GM19463 (cell line): ENCODE data around the gene ADD2.
"Not testable (repeated sequence)": the region's sequence is repeated elsewhere in the genome, so short reads cannot be mapped to it uniquely, and the experiment has no call there.

Experiments used
- ATAC-seq: cut with Tn5 transposase; IDR thresholded peaks from one replicate; pipeline ENCODE4 v1.9.1; 2021; ENCODE audit warnings: mild to moderate bottlenecking, moderate library complexity; ENCODE audit not compliant: unreplicated experiment

The ADD2 gene

GRCh38 chr2:70648961-70649360 lies 119.0 kb downstream of the ADD2 start:
- ATAC-seq: no peak

- peak; percentile 78 for ATAC-seq
These were observed 120.0 kb downstream of the ADD2 start for GRCh38 chr2:70647873-70648481.

GRCh38 chr2:70646420-70646818 lies 121.6 kb downstream of the ADD2 start:
- ATAC-seq: no peak

GRCh38 chr2:70645733-70646419 lies 122.1 kb downstream of the ADD2 start:
- no peak for ATAC-seq

GRCh38 chr2:70643715-70644114 lies 124.3 kb downstream of the ADD2 start:
- ATAC-seq: no peak

GRCh38 chr2:70641263-70641784 lies 126.7 kb downstream of the ADD2 start:
- ATAC-seq: no peak

GRCh38 chr2:70639841-70640436 lies 128.1 kb downstream of the ADD2 start:
- no peak for ATAC-seq

GRCh38 chr2:70638561-70638960 lies 129.4 kb downstream of the ADD2 start:
- no peak for ATAC-seq

GRCh38 chr2:70633508-70633907 lies 134.5 kb downstream of the ADD2 start:
- ATAC-seq: no peak

GRCh38 chr2:70632966-70633365 lies 135.0 kb downstream of the ADD2 start:
- ATAC-seq: no peak

- ATAC-seq: no peak
These were observed 135.6 kb downstream of the ADD2 start for GRCh38 chr2:70632388-70632787.

- no peak for ATAC-seq
These were observed 137.2 kb downstream of the ADD2 start for GRCh38 chr2:70630761-70631160.

- ATAC-seq: no peak
These were observed 140.6 kb downstream of the ADD2 start for GRCh38 chr2:70627211-70627898.

- ATAC-seq: no peak
These were observed 141.6 kb downstream of the ADD2 start for GRCh38 chr2:70626254-70626990.

- not testable (repeated sequence) for ATAC-seq
These were observed 146.5 kb downstream of the ADD2 start for GRCh38 chr2:70621536-70621935.

- no peak for ATAC-seq
These were observed 148.0 kb downstream of the ADD2 start for GRCh38 chr2:70620020-70620419.

GRCh38 chr2:70619167-70619566 lies 148.8 kb downstream of the ADD2 start:
- ATAC-seq: no peak

- ATAC-seq: no peak
These were observed 151.8 kb downstream of the ADD2 start for GRCh38 chr2:70616168-70616694.

GRCh38 chr2:70615222-70615621 lies 152.8 kb downstream of the ADD2 start:
- no peak for ATAC-seq

- ATAC-seq: no peak
These were observed 154.5 kb downstream of the ADD2 start for GRCh38 chr2:70613521-70613920.

GRCh38 chr2:70612574-70612973 lies 155.4 kb downstream of the ADD2 start:
- ATAC-seq: no peak
